OCI-LY3 (cell line): ENCODE data around the gene E2F1.

ENCODE experiments used
- H2AFZ ChIP-seq: fragments of 200-600, 300-600 bp; shearing (Covaris generic); 2 replicates; pipeline ENCODE4 v1.6.0; 2014; ENCODE audit warnings: antibody characterized with exemption, low read depth, low read length
- H3K27ac ChIP-seq: fragments of 200-600, 300-600 bp; sonication (generic); 2 replicates; pipeline ENCODE4 v1.5.1; 2014; ENCODE audit warnings: mild to moderate bottlenecking, low read length, moderate library complexity, mixed read lengths
- H3K27me3 ChIP-seq: fragments of 200-600, 300-600 bp; sonication (generic); 2 replicates; pipeline ENCODE4 v1.6.1; 2014; ENCODE audit warnings: low read depth, low read length, mixed read lengths
- H3K36me3 ChIP-seq: fragments of 200-600, 300-600 bp; sonication (generic); replicated peaks from 2 replicates; pipeline ENCODE3; 2014; ENCODE audit warnings: low read depth, low read length, mixed read lengths
- H3K4me1 ChIP-seq: fragments of 300-600, 200-600 bp; sonication (generic); 2 replicates; pipeline ENCODE4 v1.6.1; 2014; ENCODE audit warnings: low read length, mixed read lengths
- H3K4me2 ChIP-seq: fragments of 200-600, 300-600 bp; sonication (generic); 2 replicates; pipeline ENCODE4 v1.6.1; 2014; ENCODE audit warnings: low read length, mixed read lengths
- H3K4me3 ChIP-seq: fragments of 300-600, 200-600 bp; sonication (generic); 2 replicates; pipeline ENCODE4 v1.5.1; 2014; ENCODE audit warnings: antibody characterized with exemption, mild to moderate bottlenecking, low read length, moderate library complexity
- H3K79me2 ChIP-seq: fragments of 300-600, 200-600 bp; shearing (Covaris generic); 2 replicates; pipeline ENCODE4 v1.6.1; 2014; ENCODE audit warnings: mild to moderate bottlenecking, low read length, mixed read lengths
- H3K9ac ChIP-seq: fragments of 300-600, 200-600 bp; shearing (Covaris generic); 2 replicates; pipeline ENCODE4 v1.6.0; 2014; ENCODE audit warnings: mild to moderate bottlenecking, low read length, moderate library complexity
- H3K9me3 ChIP-seq: fragments of 200-600, 300-600 bp; shearing (Covaris generic); 2 replicates; pipeline ENCODE4 v1.6.1; 2014; ENCODE audit warnings: low read length, mixed read lengths; ENCODE audit not compliant: insufficient read depth
- H4K20me1 ChIP-seq: fragments of 200-600, 300-600 bp; sonication (generic); 2 replicates; pipeline ENCODE4 v1.6.1; 2016; ENCODE audit warnings: low read length, mixed read lengths; ENCODE audit not compliant: insufficient read depth
- EZH2phosphoT487 ChIP-seq: fragments of 200-600 bp; shearing (Covaris generic); IDR thresholded peaks from 2 replicates; pipeline ENCODE4 v1.6.1; 2018; ENCODE audit warnings: antibody characterized with exemption, mixed run types, low read depth
- TF ChIP-seq, protein P1 (sequence below): fragments of 200-600, 300-600 bp; sonication (generic); IDR thresholded peaks from 2 replicates; pipeline ENCODE4 v1.5.1; 2014; ENCODE audit warnings: antibody characterized with exemption, low read length, low read depth

The E2F1 gene

DNA sequence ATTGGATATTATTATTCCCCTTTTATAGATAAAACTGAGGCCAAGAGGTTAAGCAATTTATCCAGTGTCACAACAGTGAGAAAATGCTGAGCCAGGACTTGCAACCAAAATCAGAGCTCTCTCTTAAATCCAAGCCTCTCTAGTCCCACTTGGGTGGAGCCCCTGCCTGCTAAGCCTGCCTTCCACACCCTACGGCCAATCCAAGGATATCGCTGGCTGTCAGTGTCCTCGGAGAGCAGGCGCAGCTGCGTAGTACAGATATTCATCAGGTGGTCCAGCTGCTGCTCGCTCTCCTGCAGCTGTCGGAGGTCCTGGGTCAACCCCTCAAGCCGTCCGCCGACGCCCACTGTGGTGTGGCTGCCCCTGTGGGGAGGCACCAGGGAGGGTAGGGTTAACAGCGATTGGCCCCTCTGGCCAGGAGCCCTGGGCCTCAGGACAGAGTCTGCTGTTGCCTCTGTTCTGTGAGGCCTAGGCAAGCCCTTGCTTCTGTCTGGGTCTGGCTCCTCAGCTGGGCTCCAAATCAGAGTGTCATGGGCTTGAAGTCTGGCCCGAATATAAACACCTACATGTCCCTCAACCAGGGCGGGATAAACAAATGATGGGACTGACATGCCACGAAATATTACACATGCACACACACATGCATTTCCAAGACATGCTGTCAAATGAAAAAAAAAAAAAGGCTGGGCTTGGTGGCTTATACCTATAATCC, 8.0 kb downstream of the E2F1 start:
- Histone ChIP-seq H3K9ac (no peak overlapping the region), H3K9me3 (no peaks in the 10 kb centered on the region), H3K27me3 (no peaks in the 10 kb centered on the region), H4K20me1 (peaks cover 80% of the 10 kb centered on the region), H3K4me3 (no peak overlapping the region), H3K36me3 (peaks cover 50% of the 10 kb centered on the region), H3K79me2 (peaks cover 35% of the 10 kb centered on the region), H3K4me2 (no peak overlapping the region), H3K4me1 (peaks cover 15% of the 10 kb centered on the region), H3K27ac (no peak overlapping the region), H2AFZ (no peak overlapping the region)
- no peak for TF ChIP-seq EZH2phosphoT487
- TF ChIP-seq, protein P1, sequence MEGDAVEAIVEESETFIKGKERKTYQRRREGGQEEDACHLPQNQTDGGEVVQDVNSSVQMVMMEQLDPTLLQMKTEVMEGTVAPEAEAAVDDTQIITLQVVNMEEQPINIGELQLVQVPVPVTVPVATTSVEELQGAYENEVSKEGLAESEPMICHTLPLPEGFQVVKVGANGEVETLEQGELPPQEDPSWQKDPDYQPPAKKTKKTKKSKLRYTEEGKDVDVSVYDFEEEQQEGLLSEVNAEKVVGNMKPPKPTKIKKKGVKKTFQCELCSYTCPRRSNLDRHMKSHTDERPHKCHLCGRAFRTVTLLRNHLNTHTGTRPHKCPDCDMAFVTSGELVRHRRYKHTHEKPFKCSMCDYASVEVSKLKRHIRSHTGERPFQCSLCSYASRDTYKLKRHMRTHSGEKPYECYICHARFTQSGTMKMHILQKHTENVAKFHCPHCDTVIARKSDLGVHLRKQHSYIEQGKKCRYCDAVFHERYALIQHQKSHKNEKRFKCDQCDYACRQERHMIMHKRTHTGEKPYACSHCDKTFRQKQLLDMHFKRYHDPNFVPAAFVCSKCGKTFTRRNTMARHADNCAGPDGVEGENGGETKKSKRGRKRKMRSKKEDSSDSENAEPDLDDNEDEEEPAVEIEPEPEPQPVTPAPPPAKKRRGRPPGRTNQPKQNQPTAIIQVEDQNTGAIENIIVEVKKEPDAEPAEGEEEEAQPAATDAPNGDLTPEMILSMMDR = no peak

DNA sequence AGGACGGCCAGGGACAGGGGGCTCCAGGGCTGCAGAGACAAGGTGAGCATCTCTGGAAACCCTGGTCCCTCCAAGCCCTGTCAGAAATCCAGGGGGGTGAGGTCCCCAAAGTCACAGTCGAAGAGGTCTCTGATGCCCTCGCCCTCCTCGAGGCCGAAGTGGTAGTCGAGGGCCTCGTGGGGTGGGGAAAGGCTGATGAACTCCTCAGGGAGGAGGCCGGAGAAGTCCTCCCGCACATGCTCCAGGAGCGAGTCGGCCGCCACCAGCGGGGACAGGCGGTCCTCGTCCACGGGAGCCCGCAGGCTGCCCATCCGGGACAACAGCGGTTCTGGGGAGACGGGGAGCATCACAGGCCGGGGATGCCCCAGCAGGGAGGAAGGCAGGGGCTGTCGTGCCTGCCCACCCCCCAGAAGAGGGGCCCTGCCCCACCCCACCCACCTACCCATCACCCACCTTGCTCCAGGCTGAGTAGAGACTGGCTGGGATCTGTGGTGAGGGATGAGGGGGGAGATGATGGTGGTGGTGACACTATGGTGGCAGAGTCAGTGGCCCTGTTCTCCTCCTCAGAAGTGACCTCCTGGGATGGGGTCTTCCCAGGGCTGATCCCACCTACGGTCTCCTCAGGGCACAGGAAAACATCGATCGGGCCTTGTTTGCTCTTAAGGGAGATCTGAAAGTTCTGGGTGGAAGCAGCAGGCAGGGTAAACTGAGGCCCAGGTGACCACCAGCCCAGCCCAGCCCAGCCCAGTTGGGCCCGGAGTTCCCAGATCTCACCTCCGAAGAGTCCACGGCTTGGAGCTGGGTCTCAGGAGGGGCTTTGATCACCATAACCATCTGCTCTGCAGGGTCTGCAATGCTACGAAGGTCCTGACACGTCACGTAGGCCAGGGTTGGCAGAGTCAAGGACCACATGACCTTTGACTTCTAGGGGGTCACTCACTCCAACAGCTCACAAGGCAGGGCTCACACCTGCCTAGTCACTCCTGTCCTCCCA, 9.2 kb downstream of the E2F1 start:
- Histone ChIP-seq H3K4me2 (no peak overlapping the region), H3K36me3 (peaks cover 41% of the 10 kb centered on the region), H3K4me1 (peaks cover 16% of the 10 kb centered on the region)

DNA sequence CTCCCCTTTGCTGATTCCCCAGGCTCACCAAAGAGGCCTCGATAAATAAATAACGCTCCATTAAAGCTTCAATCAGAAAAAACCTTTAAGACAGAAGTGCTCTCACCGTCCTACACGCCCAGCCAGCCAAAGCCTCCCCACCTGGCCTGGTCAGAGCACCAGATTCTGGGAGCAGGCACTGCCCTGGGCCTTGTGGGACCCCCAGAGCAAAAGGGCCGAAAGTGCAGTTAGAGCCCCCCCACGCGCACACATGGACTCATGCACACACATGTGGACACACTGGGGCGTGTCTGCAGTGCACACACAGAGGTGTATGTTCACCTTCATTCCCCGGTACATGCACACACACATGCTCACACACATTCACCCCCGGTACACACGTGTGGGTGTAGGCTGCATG, 10.1 kb downstream of the E2F1 start:
- H3K9ac ChIP-seq = no peak overlapping the region
- H3K27me3 ChIP-seq = no peaks in the 10 kb centered on the region
- H2AFZ ChIP-seq = no peak overlapping the region
- no peak overlapping the region for H3K27ac ChIP-seq
- peaks cover 15% of the 10 kb centered on the region for H3K79me2 ChIP-seq
- H3K9me3 ChIP-seq = no peaks in the 10 kb centered on the region
- no peak overlapping the region for H3K4me2 ChIP-seq
- peaks cover 41% of the 10 kb centered on the region for H3K36me3 ChIP-seq
- H3K4me1 ChIP-seq = peaks cover 16% of the 10 kb centered on the region
- TF ChIP-seq, protein P1 = no peak
- TF ChIP-seq EZH2phosphoT487 = no peak
- no peak overlapping the region for H3K4me3 ChIP-seq
- H4K20me1 ChIP-seq = peaks cover 60% of the 10 kb centered on the region

More for the DNA sequence above, 9.2 kb downstream of the E2F1 start:
- peaks cover 23% of the 10 kb centered on the region for H3K79me2 ChIP-seq
- TF ChIP-seq, protein P1 = no peak
- TF ChIP-seq EZH2phosphoT487 = no peak
- no peak overlapping the region for H3K27ac ChIP-seq
- H4K20me1 ChIP-seq = peaks cover 68% of the 10 kb centered on the region
- H3K9ac ChIP-seq = no peak overlapping the region
- no peaks in the 10 kb centered on the region for H3K27me3 ChIP-seq
- no peak overlapping the region for H3K4me3 ChIP-seq
- no peak overlapping the region for H2AFZ ChIP-seq
- no peaks in the 10 kb centered on the region for H3K9me3 ChIP-seq
